ENCODE data around the gene COL9A1.

- no peak for TF ChIP-seq EZH2 (IDR thresholded peaks at IDR 0.05; ENCODE audit: borderline replicate concordance, insufficient read depth, low read depth, low read length, poor library complexity, severe bottlenecking)
- TF ChIP-seq CTCF (IDR thresholded peaks at IDR 0.05) = no peak
These were observed 68.2 kb downstream of the COL9A1 start for GRCh38 chr6:70234561-70235236.

Data from B cell (primary cell).